GM18870 (cell line): ENCODE measurements around the gene PTPRN2.
"Not testable (repeated sequence)": the region's sequence is repeated elsewhere in the genome, so short reads cannot be mapped to it uniquely, and the experiment has no call there.

ENCODE experiments used
- ATAC-seq: cut with Tn5 transposase; IDR thresholded peaks from one replicate; pipeline ENCODE4 v1.9.1; 2021; ENCODE audit warnings: moderate library complexity; ENCODE audit not compliant: unreplicated experiment

PTPRN2 gene

GRCh38 chr7:157785486-157786186, 802.0 kb downstream of the PTPRN2 start:
- ATAC-seq: no peak

GRCh38 chr7:157784979-157785441, 802.6 kb downstream of the PTPRN2 start:
- no peak for ATAC-seq

- ATAC-seq: no peak
Measured at GRCh38 chr7:157784041-157784835, 803.4 kb downstream of the PTPRN2 start.

- ATAC-seq: no peak
Measured at GRCh38 chr7:157782041-157782440, 805.6 kb downstream of the PTPRN2 start.

GRCh38 chr7:157780721-157781120, 806.9 kb downstream of the PTPRN2 start:
- no peak for ATAC-seq

GRCh38 chr7:157780312-157780711, 807.3 kb downstream of the PTPRN2 start:
- no peak for ATAC-seq

GRCh38 chr7:157779206-157779605, 808.4 kb downstream of the PTPRN2 start:
- no peak for ATAC-seq

GRCh38 chr7:157777194-157777762, 810.3 kb downstream of the PTPRN2 start:
- ATAC-seq: not testable (repeated sequence)

- ATAC-seq: no peak
Measured at GRCh38 chr7:157775560-157776332, 811.9 kb downstream of the PTPRN2 start.

- no peak for ATAC-seq
Measured at GRCh38 chr7:157775021-157775559, 812.5 kb downstream of the PTPRN2 start.

- ATAC-seq: no peak
Measured at GRCh38 chr7:157774495-157774894, 813.1 kb downstream of the PTPRN2 start.

GRCh38 chr7:157773361-157773760, 814.3 kb downstream of the PTPRN2 start:
- ATAC-seq: no peak

- no peak for ATAC-seq
Measured at GRCh38 chr7:157772486-157773130, 815.0 kb downstream of the PTPRN2 start.

- no peak for ATAC-seq
Measured at GRCh38 chr7:157771689-157772088, 815.9 kb downstream of the PTPRN2 start.

GRCh38 chr7:157770716-157771320, 816.8 kb downstream of the PTPRN2 start:
- ATAC-seq: no peak

- no peak for ATAC-seq
Measured at GRCh38 chr7:157769526-157770215, 818.0 kb downstream of the PTPRN2 start.

- no peak for ATAC-seq
Measured at GRCh38 chr7:157769086-157769485, 818.5 kb downstream of the PTPRN2 start.

- no peak for ATAC-seq
Measured at GRCh38 chr7:157768198-157768597, 819.4 kb downstream of the PTPRN2 start.

- no peak for ATAC-seq
Measured at GRCh38 chr7:157767506-157768197, 820.0 kb downstream of the PTPRN2 start.
